B cell (primary cell): ENCODE data around the gene CAMTA1.

Experiments used
- CTCF ChIP-seq: fragments of 200-600 bp; IDR thresholded peaks from one replicate; pipeline ENCODE4 v1.8.0; 2022; ENCODE audit warnings: antibody characterized with exemption, mild to moderate bottlenecking
- EZH2 ChIP-seq: IDR thresholded peaks from 2 replicates; pipeline ENCODE4 v1.6.1; 2012; ENCODE audit warnings: borderline replicate concordance, low read depth, mild to moderate bottlenecking, moderate library complexity, low read length; ENCODE audit not compliant: insufficient read depth, poor library complexity, severe bottlenecking

- TF ChIP-seq CTCF (no peak), EZH2 (no peak)
Observed at GRCh38 chr1:7588457-7588827, 803.2 kb downstream of the CAMTA1 start.
